ENCODE results near the gene SIN3A.

GRCh38 chr15:75364881-75365280, 86.6 kb downstream of the SIN3A start:
- no peak for TF ChIP-seq POLR2A (IDR thresholded peaks at IDR 0.05; ENCODE audit: low read length)
- no peak for TF ChIP-seq GATA1 (IDR thresholded peaks at IDR 0.05; ENCODE audit: low read depth, low read length)

Data from erythroblast (primary cell).